Gastroesophageal sphincter (tissue), 4 donors: ENCODE results near the gene TRMT2A. TPM values are rescaled to one million over a fixed set of nuclear protein-coding genes. Genes with fewer than 3 reads are reported as not detected.

Experiments used
- ATAC-seq: fragments of 150-250 bp; one replicate; pipeline ENCODE4 v1.9.1; 2016; ENCODE audit warnings: mild to moderate bottlenecking, moderate library complexity
- H3K27ac ChIP-seq, 4 donors: fragments of 200-600 bp; sonication (generic) in 3 of 4; 1 replicate in 3 of 4; 2 replicates in 1 of 4; pipeline ENCODE4 v1.5.1; 2016 to 2019
- H3K27me3 ChIP-seq: fragments of 200-600 bp; sonication (generic); one replicate; pipeline ENCODE4 v1.5.1; 2019
- H3K36me3 ChIP-seq, 2 donors: fragments of 200-600 bp; sonication (generic); one replicate each; pipeline ENCODE4 v1.5.1; 2019; ENCODE audit warnings: control low read depth in 1 of 2
- H3K4me1 ChIP-seq, 3 donors: fragments of 200-600 bp; sonication (generic); 1 replicate in 2 of 3; 2 replicates in 1 of 3; pipeline ENCODE4 v1.5.1; 2016 to 2019; ENCODE audit warnings: control low read depth in 2 of 3
- H3K4me3 ChIP-seq, 2 donors: fragments of 200-600 bp; sonication (generic); one replicate each; pipeline ENCODE4 v1.5.1; 2019; ENCODE audit warnings: mild to moderate bottlenecking in 1 of 2, moderate library complexity in 1 of 2
- H3K9me3 ChIP-seq, 3 donors: fragments of 200-600 bp; sonication (generic); one replicate each; pipeline ENCODE4 v1.5.1; 2017 to 2019; ENCODE audit warnings: control low read depth in 2 of 3
- CTCF ChIP-seq, 4 experiments: fragments of 200-600 bp in 2 of 4; fragments of 450-650 bp in 2 of 4; sonication (generic) in 1 of 4; IDR thresholded peaks; one replicate each; pipeline ENCODE4 v1.5.1; 2017 to 2019; ENCODE audit warnings: antibody characterized with exemption in 4 of 4, mild to moderate bottlenecking in 2 of 4, moderate library complexity in 2 of 4
- EP300 ChIP-seq: sonication (generic); formaldehyde crosslinking; IDR thresholded peaks from one replicate; pipeline ENCODE4 v1.6.1; 2017; ENCODE audit warnings: antibody characterized with exemption, mild to moderate bottlenecking
- POLR2A ChIP-seq, 2 donors: fragments of 450-650 bp; IDR thresholded peaks; one replicate each; pipeline ENCODE4 v1.6.1; 2017; ENCODE audit warnings: antibody characterized with exemption in 2 of 2, mild to moderate bottlenecking in 2 of 2, moderate library complexity in 1 of 2
- POLR2AphosphoS5 ChIP-seq: sonication (generic); formaldehyde crosslinking; IDR thresholded peaks from one replicate; pipeline ENCODE4 v1.6.1; 2017; ENCODE audit warnings: antibody characterized with exemption
- WGBS, 2 donors: methylation state at CpG; one replicate each; pipeline ENCODE4 v1.1.5; 2018; ENCODE audit warnings: low coverage in 1 of 2; 5-methylcytosine and 5-hydroxymethylcytosine counted together
- total RNA-seq, 4 donors: library from RNA; depleted of rRNA; stranded (reverse); fragments of >200 nt; gene quantifications; one replicate each; pipeline ENCODE4 v1.1.0, GENCODE V29; 2016

TRMT2A gene
- total RNA-seq, 4 donors from 2014 or later = 24.1 to 57.0 (median 36.3) TPM

- no peak overlapping the region for H3K27ac ChIP-seq
- no peak overlapping the region for H3K4me3 ChIP-seq
- ATAC-seq = no peak
- H3K27me3 ChIP-seq = no peaks in the 10 kb centered on the region
- no peaks in the 10 kb centered on the region for H3K4me1 ChIP-seq
- H3K36me3 ChIP-seq = peaks cover 0 to 98% of the 10 kb centered on the region in 2 donors
- no peaks in the 10 kb centered on the region for H3K9me3 ChIP-seq
- no peak for TF ChIP-seq CTCF (IDR thresholded peaks at IDR 0.05)
- TF ChIP-seq POLR2A (IDR thresholded peaks at IDR 0.05) = no peak
- TF ChIP-seq POLR2AphosphoS5 = no peak
- TF ChIP-seq EP300 = no peak
- 77 to 89% methylated on average over 5 to 6 of the region's 8 CpGs for WGBS, 2 donors
Measured at GRCh38 chr22:20101638-20102037, 15.4 kb downstream of the TRMT2A start.

- no peak for ATAC-seq
- H3K27me3 ChIP-seq = no peaks in the 10 kb centered on the region
- H3K9me3 ChIP-seq = no peaks in the 10 kb centered on the region
- WGBS, 2 donors = 90 to 100% methylated on average over 1 to 6 of the region's 6 CpGs
- H3K27ac ChIP-seq = no peak overlapping the region
- H3K36me3 ChIP-seq = peaks cover 0 to 98% of the 10 kb centered on the region in 2 donors
- H3K4me3 ChIP-seq = no peak overlapping the region
- TF ChIP-seq EP300 (no peak), POLR2AphosphoS5 (no peak), POLR2A (IDR thresholded peaks at IDR 0.05) (no peak), CTCF (IDR thresholded peaks at IDR 0.05) (no peak)
- H3K4me1 ChIP-seq = no peaks in the 10 kb centered on the region
Measured at GRCh38 chr22:20099099-20099711, 17.8 kb downstream of the TRMT2A start.

- H3K36me3 ChIP-seq = peaks cover 0 to 100% of the 10 kb centered on the region in 2 donors
- no peaks in the 10 kb centered on the region for H3K27me3 ChIP-seq
- no peak overlapping the region for H3K4me3 ChIP-seq
- H3K27ac ChIP-seq = no peak overlapping the region
- TF ChIP-seq POLR2A (IDR thresholded peaks at IDR 0.05) = no peak
- H3K9me3 ChIP-seq = no peaks in the 10 kb centered on the region
- 90 to 100% methylated on average over 2 of the region's 2 CpGs for WGBS, 2 donors
- ATAC-seq = no peak
- no peaks in the 10 kb centered on the region for H3K4me1 ChIP-seq
Measured at GRCh38 chr22:20096574-20097420, 20.2 kb downstream of the TRMT2A start.

GRCh38 chr22:20095521-20095920, 21.5 kb downstream of the TRMT2A start:
- WGBS, 2 donors = 85 to 91% methylated on average over 4 of the region's 4 CpGs
- no peak for ATAC-seq
- Histone ChIP-seq H3K9me3 (no peaks in the 10 kb centered on the region), H3K36me3 (peaks cover 0 to 100% of the 10 kb centered on the region in 2 donors), H3K4me3 (no peak overlapping the region), H3K4me1 (no peaks in the 10 kb centered on the region), H3K27me3 (no peaks in the 10 kb centered on the region), H3K27ac (no peak overlapping the region)
- TF ChIP-seq POLR2A (IDR thresholded peaks at IDR 0.05) = no peak

- TF ChIP-seq POLR2AphosphoS5 (no peak), EP300 (no peak), POLR2A (IDR thresholded peaks at IDR 0.05) (no peak), CTCF (IDR thresholded peaks at IDR 0.05) (no peak)
- Histone ChIP-seq H3K4me3 (no peak overlapping the region), H3K27ac (no peak overlapping the region), H3K36me3 (peaks cover 0 to 100% of the 10 kb centered on the region in 2 donors), H3K27me3 (no peaks in the 10 kb centered on the region), H3K4me1 (no peaks in the 10 kb centered on the region), H3K9me3 (no peaks in the 10 kb centered on the region)
- 88 to 93% methylated on average over 10 to 11 of the region's 15 CpGs for WGBS, 2 donors
- no peak for ATAC-seq
Measured at GRCh38 chr22:20094197-20094807, 22.7 kb downstream of the TRMT2A start.
